HepG2 (cell line): Measurements from ENCODE around the gene CTRL. TPM values are rescaled to one million over a fixed set of nuclear protein-coding genes. Genes with fewer than 3 reads are reported as not detected.

Experiments
- AGO2 ChIP-seq: fragments of 200-400 bp; formaldehyde crosslinking; optimal IDR thresholded peaks from 2 replicates; pipeline ENCODE3; 2017; ENCODE audit warnings: mild to moderate bottlenecking, low read depth, low read length, moderate library complexity
- ARID4A ChIP-seq: sonication (generic); formaldehyde crosslinking; IDR thresholded peaks from 2 replicates; pipeline ENCODE4 v1.5.0; 2020; ENCODE audit warnings: mild to moderate bottlenecking, missing genetic modification reagents, borderline replicate concordance
- EEA1 ChIP-seq: sonication (generic); formaldehyde crosslinking; IDR thresholded peaks from 2 replicates; pipeline ENCODE4 v1.5.1; 2020; ENCODE audit warnings: mild to moderate bottlenecking, missing genetic modification reagents, borderline replicate concordance
- ESRRA ChIP-seq: sonication (generic); formaldehyde crosslinking; IDR thresholded peaks from 2 replicates; pipeline ENCODE4 v1.5.1; 2020; ENCODE audit warnings: mild to moderate bottlenecking, low read depth, missing genetic modification reagents
- GLI4 ChIP-seq: sonication (generic); formaldehyde crosslinking; IDR thresholded peaks from 2 replicates; pipeline ENCODE4 v1.5.1; 2020; ENCODE audit warnings: missing genetic modification reagents, mild to moderate bottlenecking, moderate library complexity, borderline replicate concordance
- PITX1 ChIP-seq: sonication (generic); formaldehyde crosslinking; IDR thresholded peaks from 2 replicates; pipeline ENCODE4 v1.5.1; 2020; ENCODE audit warnings: mild to moderate bottlenecking, missing genetic modification reagents
- POLR2G ChIP-seq: fragments of 200-400 bp; formaldehyde crosslinking; IDR thresholded peaks from 2 replicates; pipeline ENCODE4 v1.6.1; 2018; ENCODE audit warnings: mild to moderate bottlenecking, low read depth, low read length, moderate library complexity
- SP5 ChIP-seq: IDR thresholded peaks from 2 replicates; pipeline ENCODE4 v1.6.1; 2016; ENCODE audit warnings: low read depth, borderline replicate concordance
- ZMYM4 ChIP-seq: sonication (generic); formaldehyde crosslinking; IDR thresholded peaks from 2 replicates; pipeline ENCODE4 v1.8.1; 2023; ENCODE audit warnings: mild to moderate bottlenecking, missing genetic modification reagents
- ZNF317 ChIP-seq: sonication (generic); formaldehyde crosslinking; IDR thresholded peaks from 2 replicates; pipeline ENCODE4 v1.5.0; 2020; ENCODE audit warnings: mild to moderate bottlenecking, missing genetic modification reagents
- ZNF326 ChIP-seq: sonication (generic); formaldehyde crosslinking; IDR thresholded peaks from 2 replicates; pipeline ENCODE4 v1.4.0; 2020; ENCODE audit warnings: missing genetic modification reagents, borderline replicate concordance
- ZNF484 ChIP-seq: sonication (generic); formaldehyde crosslinking; IDR thresholded peaks from 2 replicates; pipeline ENCODE4 v1.5.1; 2020; ENCODE audit warnings: mild to moderate bottlenecking, low read depth, missing genetic modification reagents, borderline replicate concordance
- ZNF616 ChIP-seq: sonication (generic); formaldehyde crosslinking; IDR thresholded peaks from 2 replicates; pipeline ENCODE4 v1.5.0; 2020; ENCODE audit warnings: low read depth, mild to moderate bottlenecking, missing genetic modification reagents
- ZNF772 ChIP-seq: sonication (generic); formaldehyde crosslinking; IDR thresholded peaks from 2 replicates; pipeline ENCODE4 v1.5.0; 2020; ENCODE audit warnings: mild to moderate bottlenecking, missing genetic modification reagents
- ZSCAN25 ChIP-seq: sonication (generic); formaldehyde crosslinking; IDR thresholded peaks from 2 replicates; pipeline ENCODE4 v1.8.0; 2022; ENCODE audit warnings: mild to moderate bottlenecking, missing genetic modification reagents
- polyA plus RNA-seq, 8 experiments: library from polyadenylated mRNA; depleted of rRNA in 3 of 8; stranded (reverse) in 7 of 8; unstranded in 1 of 8; fragments of >200 nt; fragmentation: Illumina TruSeq in 4 of 8; extraction: Trizol in 4 of 8; gene quantifications; 2 replicates each; pipeline versions ENCODE4 v1.2.1 to v1.2.3, GENCODE V29; 2011 to 2016; ENCODE audit warnings: low read depth in 4 of 8, missing spikeins in 1 of 8, mixed read lengths in 1 of 8; ENCODE audit not compliant: insufficient read depth in 1 of 8
- total RNA-seq, 5 experiments: library from RNA; depleted of rRNA; stranded (reverse); fragments of >200 nt; fragmentation: Illumina TruSeq; extraction: Trizol; gene quantifications; 2 replicates each; pipeline ENCODE4 v1.2.3, GENCODE V29; 2016; ENCODE audit warnings: low read depth in 1 of 5
- TF ChIP-seq, protein P1 (sequence below): sonication (generic); formaldehyde crosslinking; conservative IDR thresholded peaks from 2 replicates; pipeline ENCODE4 v1.8.0; 2022; ENCODE audit warnings: mild to moderate bottlenecking, moderate library complexity, missing genetic modification reagents
- TF ChIP-seq, protein P2 (sequence below): sonication (generic); formaldehyde crosslinking; IDR thresholded peaks from 2 replicates; pipeline ENCODE4 v1.4.0; 2020; ENCODE audit warnings: missing genetic modification reagents
- TF ChIP-seq, protein P3 (sequence below): sonication (generic); formaldehyde crosslinking; conservative IDR thresholded peaks from 2 replicates; pipeline ENCODE4 v1.4.0; 2020; ENCODE audit warnings: missing genetic modification reagents
- TF ChIP-seq, protein P4 (sequence below): sonication (generic); formaldehyde crosslinking; IDR thresholded peaks from 2 replicates; pipeline ENCODE4 v1.4.0; 2020; ENCODE audit warnings: missing genetic modification reagents
- TF ChIP-seq, protein P5 (sequence below): sonication (generic); formaldehyde crosslinking; IDR thresholded peaks from 2 replicates; pipeline ENCODE4 v1.4.0; 2020; ENCODE audit warnings: low read depth, mild to moderate bottlenecking, missing genetic modification reagents

Gene CTRL
- total and polyA plus RNA-seq, 2 of the 13 experiments (the other 11 are each of a cell fraction or from before 2014, with no cell fraction given), result 1.9 to 2.7 TPM

GRCh38 chr16:67943256-67943618 lies 11.6 kb upstream of the CTRL start (continued):
- TF ChIP-seq, protein P1, sequence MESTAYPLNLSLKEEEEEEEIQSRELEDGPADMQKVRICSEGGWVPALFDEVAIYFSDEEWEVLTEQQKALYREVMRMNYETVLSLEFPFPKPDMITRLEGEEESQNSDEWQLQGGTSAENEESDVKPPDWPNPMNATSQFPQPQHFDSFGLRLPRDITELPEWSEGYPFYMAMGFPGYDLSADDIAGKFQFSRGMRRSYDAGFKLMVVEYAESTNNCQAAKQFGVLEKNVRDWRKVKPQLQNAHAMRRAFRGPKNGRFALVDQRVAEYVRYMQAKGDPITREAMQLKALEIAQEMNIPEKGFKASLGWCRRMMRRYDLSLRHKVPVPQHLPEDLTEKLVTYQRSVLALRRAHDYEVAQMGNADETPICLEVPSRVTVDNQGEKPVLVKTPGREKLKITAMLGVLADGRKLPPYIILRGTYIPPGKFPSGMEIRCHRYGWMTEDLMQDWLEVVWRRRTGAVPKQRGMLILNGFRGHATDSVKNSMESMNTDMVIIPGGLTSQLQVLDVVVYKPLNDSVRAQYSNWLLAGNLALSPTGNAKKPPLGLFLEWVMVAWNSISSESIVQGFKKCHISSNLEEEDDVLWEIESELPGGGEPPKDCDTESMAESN (CRISPR knock-in tag), result no peak
- TF ChIP-seq ZNF772 (CRISPR knock-in tag), result no peak; the same call in 1 of the 2 replicates
- peak; percentile 24; the same call in 1 of the 2 replicates for TF ChIP-seq SP5 (CRISPR knock-in tag)
- peak; percentile 70 for TF ChIP-seq ARID4A
- no peak for TF ChIP-seq ZNF317 (CRISPR knock-in tag)
- TF ChIP-seq ZMYM4, result no peak; the same call in none of the 2 replicates
- TF ChIP-seq, protein P2, sequence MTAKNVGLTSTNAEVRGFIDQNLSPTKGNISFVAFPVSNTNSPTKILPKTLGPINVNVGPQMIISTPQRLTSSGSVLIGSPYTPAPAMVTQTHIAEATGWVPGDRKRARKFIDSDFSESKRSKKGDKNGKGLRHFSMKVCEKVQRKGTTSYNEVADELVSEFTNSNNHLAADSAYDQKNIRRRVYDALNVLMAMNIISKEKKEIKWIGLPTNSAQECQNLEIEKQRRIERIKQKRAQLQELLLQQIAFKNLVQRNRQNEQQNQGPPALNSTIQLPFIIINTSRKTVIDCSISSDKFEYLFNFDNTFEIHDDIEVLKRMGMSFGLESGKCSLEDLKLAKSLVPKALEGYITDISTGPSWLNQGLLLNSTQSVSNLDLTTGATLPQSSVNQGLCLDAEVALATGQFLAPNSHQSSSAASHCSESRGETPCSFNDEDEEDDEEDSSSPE (CRISPR knock-in tag), result no peak
- TF ChIP-seq, protein P3, sequence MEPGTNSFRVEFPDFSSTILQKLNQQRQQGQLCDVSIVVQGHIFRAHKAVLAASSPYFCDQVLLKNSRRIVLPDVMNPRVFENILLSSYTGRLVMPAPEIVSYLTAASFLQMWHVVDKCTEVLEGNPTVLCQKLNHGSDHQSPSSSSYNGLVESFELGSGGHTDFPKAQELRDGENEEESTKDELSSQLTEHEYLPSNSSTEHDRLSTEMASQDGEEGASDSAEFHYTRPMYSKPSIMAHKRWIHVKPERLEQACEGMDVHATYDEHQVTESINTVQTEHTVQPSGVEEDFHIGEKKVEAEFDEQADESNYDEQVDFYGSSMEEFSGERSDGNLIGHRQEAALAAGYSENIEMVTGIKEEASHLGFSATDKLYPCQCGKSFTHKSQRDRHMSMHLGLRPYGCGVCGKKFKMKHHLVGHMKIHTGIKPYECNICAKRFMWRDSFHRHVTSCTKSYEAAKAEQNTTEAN (CRISPR knock-in tag), result no peak
- TF ChIP-seq PITX1 (CRISPR knock-in tag), result peak; percentile 81; the same call in 1 of the 2 replicates
- TF ChIP-seq, protein P4, sequence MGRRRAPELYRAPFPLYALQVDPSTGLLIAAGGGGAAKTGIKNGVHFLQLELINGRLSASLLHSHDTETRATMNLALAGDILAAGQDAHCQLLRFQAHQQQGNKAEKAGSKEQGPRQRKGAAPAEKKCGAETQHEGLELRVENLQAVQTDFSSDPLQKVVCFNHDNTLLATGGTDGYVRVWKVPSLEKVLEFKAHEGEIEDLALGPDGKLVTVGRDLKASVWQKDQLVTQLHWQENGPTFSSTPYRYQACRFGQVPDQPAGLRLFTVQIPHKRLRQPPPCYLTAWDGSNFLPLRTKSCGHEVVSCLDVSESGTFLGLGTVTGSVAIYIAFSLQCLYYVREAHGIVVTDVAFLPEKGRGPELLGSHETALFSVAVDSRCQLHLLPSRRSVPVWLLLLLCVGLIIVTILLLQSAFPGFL, result no peak
- no peak for TF ChIP-seq ZNF484 (CRISPR knock-in tag)
- TF ChIP-seq ZNF616 (CRISPR knock-in tag), result no peak
- TF ChIP-seq GLI4, result no peak
- TF ChIP-seq POLR2G, result no peak
- peak; percentile 98 for TF ChIP-seq ZSCAN25
- TF ChIP-seq, protein P5, sequence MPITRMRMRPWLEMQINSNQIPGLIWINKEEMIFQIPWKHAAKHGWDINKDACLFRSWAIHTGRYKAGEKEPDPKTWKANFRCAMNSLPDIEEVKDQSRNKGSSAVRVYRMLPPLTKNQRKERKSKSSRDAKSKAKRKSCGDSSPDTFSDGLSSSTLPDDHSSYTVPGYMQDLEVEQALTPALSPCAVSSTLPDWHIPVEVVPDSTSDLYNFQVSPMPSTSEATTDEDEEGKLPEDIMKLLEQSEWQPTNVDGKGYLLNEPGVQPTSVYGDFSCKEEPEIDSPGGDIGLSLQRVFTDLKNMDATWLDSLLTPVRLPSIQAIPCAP (CRISPR knock-in tag), result no peak
- peak; percentile 95 for TF ChIP-seq ESRRA (CRISPR knock-in tag)
- TF ChIP-seq ZNF326 (CRISPR knock-in tag), result no peak
- TF ChIP-seq AGO2, result no peak
- no peak for TF ChIP-seq EEA1 (CRISPR knock-in tag)
